B cell (primary cell): ENCODE results near the gene LENG1.

Experiments used
- CTCF ChIP-seq: fragments of 200-600 bp; IDR thresholded peaks from one replicate; pipeline ENCODE4 v1.8.0; 2022; ENCODE audit warnings: antibody characterized with exemption, mild to moderate bottlenecking
- EZH2 ChIP-seq: IDR thresholded peaks from 2 replicates; pipeline ENCODE4 v1.6.1; 2012; ENCODE audit warnings: borderline replicate concordance, low read depth, mild to moderate bottlenecking, moderate library complexity, low read length; ENCODE audit not compliant: insufficient read depth, poor library complexity, severe bottlenecking

GRCh38 chr19:54197121-54197520, 37.6 kb upstream of the LENG1 start:
- no peak for TF ChIP-seq CTCF
- no peak for TF ChIP-seq EZH2
